Measurements from ENCODE around the gene CREB3L1. TPM values are rescaled to one million over a fixed set of nuclear protein-coding genes. Genes with fewer than 3 reads are reported as not detected.

CREB3L1 gene
- total RNA-seq, 3 donors from 2014 or later (not counting 1 experiment from before 2014, with no cell fraction given) = not detected

DNA sequence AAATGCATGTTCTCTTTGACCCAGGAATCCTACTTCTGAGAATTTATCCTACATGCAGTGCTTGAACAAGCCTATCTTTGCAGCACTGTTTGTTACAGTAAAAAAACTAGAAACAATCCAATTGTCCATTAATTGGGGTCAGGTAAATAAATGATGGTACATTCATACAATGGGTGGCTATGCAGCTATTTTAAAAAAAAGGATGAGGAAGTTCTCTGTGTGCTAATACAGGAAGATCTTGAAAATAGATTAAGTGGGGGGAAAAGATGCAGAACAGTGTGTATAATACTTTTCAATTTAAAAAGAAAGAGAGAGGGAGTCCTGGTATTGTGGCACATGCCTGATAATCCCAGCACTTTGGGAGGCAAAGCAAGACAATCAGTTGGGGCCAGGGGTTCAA, 9.5 kb upstream of the CREB3L1 start:
- DNase-seq (no peak), ATAC-seq (no peak)
- no peak overlapping the region for H3K27ac Mint-ChIP-seq
- H3K4me3 ChIP-seq (ENCODE audit: low read length) = no peak overlapping the region
- H3K4me3 Mint-ChIP-seq = no peak overlapping the region
- no peaks in the 10 kb centered on the region for H3K9me3 ChIP-seq (ENCODE audit: control insufficient read depth, insufficient read depth, low read length)
- no peaks in the 10 kb centered on the region for H3K36me3 ChIP-seq (ENCODE audit: control insufficient read depth, insufficient read depth, low read length)
- no peaks in the 10 kb centered on the region for H3K9me3 Mint-ChIP-seq
- H3K36me3 Mint-ChIP-seq = no peaks in the 10 kb centered on the region
- TF ChIP-seq, protein P1, sequence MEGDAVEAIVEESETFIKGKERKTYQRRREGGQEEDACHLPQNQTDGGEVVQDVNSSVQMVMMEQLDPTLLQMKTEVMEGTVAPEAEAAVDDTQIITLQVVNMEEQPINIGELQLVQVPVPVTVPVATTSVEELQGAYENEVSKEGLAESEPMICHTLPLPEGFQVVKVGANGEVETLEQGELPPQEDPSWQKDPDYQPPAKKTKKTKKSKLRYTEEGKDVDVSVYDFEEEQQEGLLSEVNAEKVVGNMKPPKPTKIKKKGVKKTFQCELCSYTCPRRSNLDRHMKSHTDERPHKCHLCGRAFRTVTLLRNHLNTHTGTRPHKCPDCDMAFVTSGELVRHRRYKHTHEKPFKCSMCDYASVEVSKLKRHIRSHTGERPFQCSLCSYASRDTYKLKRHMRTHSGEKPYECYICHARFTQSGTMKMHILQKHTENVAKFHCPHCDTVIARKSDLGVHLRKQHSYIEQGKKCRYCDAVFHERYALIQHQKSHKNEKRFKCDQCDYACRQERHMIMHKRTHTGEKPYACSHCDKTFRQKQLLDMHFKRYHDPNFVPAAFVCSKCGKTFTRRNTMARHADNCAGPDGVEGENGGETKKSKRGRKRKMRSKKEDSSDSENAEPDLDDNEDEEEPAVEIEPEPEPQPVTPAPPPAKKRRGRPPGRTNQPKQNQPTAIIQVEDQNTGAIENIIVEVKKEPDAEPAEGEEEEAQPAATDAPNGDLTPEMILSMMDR (IDR thresholded peaks at IDR 0.05) = no peak
- H3K4me1 ChIP-seq (ENCODE audit: control insufficient read depth, insufficient read depth, low read length) = no peaks in the 10 kb centered on the region
- H3K27me3 Mint-ChIP-seq (ENCODE audit: low read depth in 2 of 2) = peaks cover 0 to 8% of the 10 kb centered on the region in 2 donors
- H3K27me3 ChIP-seq (ENCODE audit: control insufficient read depth, insufficient read depth, low read length) = no peaks in the 10 kb centered on the region
- intact Hi-C loops (cut with micrococcal nuclease) = no loop called here
- peaks cover 0 to 4% of the 10 kb centered on the region in 2 donors for H3K4me1 Mint-ChIP-seq
- H3K27ac ChIP-seq (ENCODE audit: low read length) = no peak overlapping the region

DNA sequence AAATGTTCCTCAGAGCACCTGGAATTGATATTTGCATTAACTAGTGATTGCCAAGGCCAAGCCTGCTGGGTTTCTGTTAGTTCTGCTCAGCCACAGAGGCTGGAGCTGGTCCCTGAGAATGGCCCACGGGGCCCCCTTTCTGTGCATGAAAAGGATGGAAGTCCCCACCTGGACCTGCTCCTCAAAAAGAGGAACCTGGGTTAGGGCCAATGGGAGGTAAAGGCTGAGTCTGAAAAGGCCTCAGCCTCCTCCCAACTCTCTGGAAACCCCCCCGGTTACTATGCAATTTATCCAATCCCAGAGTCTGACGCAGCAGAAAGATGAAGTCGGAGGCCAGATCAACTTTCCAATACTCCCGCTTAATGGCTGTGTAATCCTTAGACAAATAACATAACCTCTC, 6.8 kb upstream of the CREB3L1 start:
- Mint-ChIP-seq H3K9me3 (no peaks in the 10 kb centered on the region), H3K27ac (no peak overlapping the region), H3K27me3 (ENCODE audit: low read depth in 2 of 2) (peaks cover 0 to 8% of the 10 kb centered on the region in 2 donors), H3K4me3 (no peak overlapping the region), H3K36me3 (no peaks in the 10 kb centered on the region), H3K4me1 (peaks cover 0 to 4% of the 10 kb centered on the region in 2 donors)
- no peaks in the 10 kb centered on the region for H3K9me3 ChIP-seq (ENCODE audit: control insufficient read depth, insufficient read depth, low read length)
- H3K27me3 ChIP-seq (ENCODE audit: control insufficient read depth, insufficient read depth, low read length) = no peaks in the 10 kb centered on the region
- WGBS (ENCODE audit: insufficient coverage) = 68% methylated on average over 5 of the region's 5 CpGs
- H3K4me1 ChIP-seq (ENCODE audit: control insufficient read depth, insufficient read depth, low read length) = no peaks in the 10 kb centered on the region
- no peaks in the 10 kb centered on the region for H3K36me3 ChIP-seq (ENCODE audit: control insufficient read depth, insufficient read depth, low read length)
- H3K27ac ChIP-seq (ENCODE audit: low read length) = no peak overlapping the region
- TF ChIP-seq, protein P1 (IDR thresholded peaks at IDR 0.05) = no peak
- intact Hi-C loops (cut with micrococcal nuclease) = no loop called here
- no peak for DNase-seq
- no peak overlapping the region for H3K4me3 ChIP-seq (ENCODE audit: low read length)
- no peak for ATAC-seq

DNA sequence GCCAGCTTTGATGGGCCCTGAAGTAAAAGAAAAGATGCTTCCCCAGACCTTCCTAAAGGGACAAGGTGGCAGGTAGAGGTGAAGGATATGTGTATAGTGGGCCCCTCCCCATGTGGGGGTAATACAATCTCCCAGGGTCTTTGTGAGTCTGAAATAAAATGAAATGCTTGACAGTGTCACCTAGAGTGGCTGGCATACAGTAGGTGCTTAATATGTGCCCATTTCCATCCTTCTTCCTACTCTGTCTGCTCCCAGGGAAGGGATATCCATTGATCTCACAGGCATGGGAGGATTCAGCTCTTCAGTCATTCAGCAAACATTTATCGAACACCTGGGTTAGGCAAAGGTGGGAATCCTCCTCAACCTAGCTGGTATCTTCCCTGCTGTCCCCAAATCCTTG, 6.1 kb upstream of the CREB3L1 start:
- intact Hi-C loops (cut with micrococcal nuclease) = no loop called here
- no peak for ATAC-seq
- peaks cover 4 to 9% of the 10 kb centered on the region in 2 donors for H3K27me3 Mint-ChIP-seq (ENCODE audit: low read depth in 2 of 2)
- TF ChIP-seq, protein P1 (IDR thresholded peaks at IDR 0.05) = no peak
- H3K4me1 Mint-ChIP-seq = peaks cover 0 to 4% of the 10 kb centered on the region in 2 donors
- no peak for DNase-seq
- H3K9me3 ChIP-seq (ENCODE audit: control insufficient read depth, insufficient read depth, low read length) = no peaks in the 10 kb centered on the region
- H3K27ac Mint-ChIP-seq = no peak overlapping the region
- 96% methylated on average over 1 of the region's 1 CpG for WGBS (ENCODE audit: insufficient coverage)
- H3K4me3 ChIP-seq (ENCODE audit: low read length) = no peak overlapping the region
- H3K4me3 Mint-ChIP-seq = no peak overlapping the region
- H3K36me3 ChIP-seq (ENCODE audit: control insufficient read depth, insufficient read depth, low read length) = no peaks in the 10 kb centered on the region
- no peaks in the 10 kb centered on the region for H3K27me3 ChIP-seq (ENCODE audit: control insufficient read depth, insufficient read depth, low read length)
- no peaks in the 10 kb centered on the region for H3K9me3 Mint-ChIP-seq
- H3K36me3 Mint-ChIP-seq = no peaks in the 10 kb centered on the region
- H3K27ac ChIP-seq (ENCODE audit: low read length) = no peak overlapping the region
- no peaks in the 10 kb centered on the region for H3K4me1 ChIP-seq (ENCODE audit: control insufficient read depth, insufficient read depth, low read length)

Data from natural killer cell (primary cell).